H9 (cell line): Measurements from ENCODE around the gene DSTN. TPM values are rescaled to one million over a fixed set of nuclear protein-coding genes. Genes with fewer than 3 reads are reported as not detected.

Experiments used
- DNase-seq: peaks from one replicate; pipeline ENCODE4 v3.0.0-alpha.2; 2017
- H2AFZ ChIP-seq: one replicate; pipeline ENCODE4 v1.6.1; 2013; ENCODE audit warnings: mild to moderate bottlenecking, low read length, control low read depth, moderate library complexity
- H2AK5ac ChIP-seq: 2 replicates; pipeline ENCODE4 v1.6.1; 2013; ENCODE audit warnings: low read length, control low read depth, mixed read lengths; ENCODE audit not compliant: insufficient read length
- H2BK120ac ChIP-seq: one replicate; pipeline ENCODE4 v1.6.1; 2013; ENCODE audit warnings: low read depth, mild to moderate bottlenecking, low read length, control low read depth, inconsistent platforms; ENCODE audit not compliant: poor library complexity, severe bottlenecking
- H2BK12ac ChIP-seq: 2 replicates; pipeline ENCODE4 v1.6.1; 2013; ENCODE audit warnings: low read length, control low read depth, mixed read lengths, low read depth; ENCODE audit not compliant: insufficient read length
- H2BK15ac ChIP-seq: 2 replicates; pipeline ENCODE4 v1.6.1; 2013; ENCODE audit warnings: low read depth, low read length, control low read depth
- H2BK20ac ChIP-seq: one replicate; pipeline ENCODE4 v1.6.1; 2013; ENCODE audit warnings: low read depth, mild to moderate bottlenecking, low read length, control low read depth, inconsistent platforms; ENCODE audit not compliant: poor library complexity, severe bottlenecking
- H2BK5ac ChIP-seq: 2 replicates; pipeline ENCODE4 v1.6.1; 2013; ENCODE audit warnings: low read length, control low read depth, mixed read lengths; ENCODE audit not compliant: insufficient read length
- H3K14ac ChIP-seq: 2 replicates; pipeline ENCODE4 v1.6.1; 2013; ENCODE audit warnings: low read length, control low read depth; ENCODE audit not compliant: insufficient read depth
- H3K18ac ChIP-seq: 2 replicates; pipeline ENCODE4 v1.6.1; 2013; ENCODE audit warnings: low read depth, mild to moderate bottlenecking, mixed read lengths, low read length, control low read depth; ENCODE audit not compliant: insufficient read length
- H3K23ac ChIP-seq: 2 replicates; pipeline ENCODE4 v1.6.1; 2013; ENCODE audit warnings: low read length, control low read depth, mixed read lengths, low read depth; ENCODE audit not compliant: insufficient read length
- H3K23me2 ChIP-seq: 2 replicates; pipeline ENCODE4 v1.6.1; 2013; ENCODE audit warnings: low read depth, mild to moderate bottlenecking, mixed read lengths, low read length, control low read depth; ENCODE audit not compliant: insufficient read length, poor library complexity, severe bottlenecking
- H3K27ac ChIP-seq: 2 replicates; pipeline ENCODE4 v1.5.1; 2013; ENCODE audit warnings: low read length, control low read depth, mixed read lengths, low read depth; ENCODE audit not compliant: insufficient read length
- H3K27me3 ChIP-seq: 2 replicates; pipeline ENCODE4 v1.6.1; 2013; ENCODE audit warnings: low read length, control low read depth, inconsistent platforms; ENCODE audit not compliant: insufficient read depth
- H3K4ac ChIP-seq: 2 replicates; pipeline ENCODE4 v1.6.1; 2013; ENCODE audit warnings: low read depth, mild to moderate bottlenecking, control low read depth, inconsistent platforms, low read length, moderate library complexity
- H3K4me1 ChIP-seq: 2 replicates; pipeline ENCODE4 v1.6.1; 2013; ENCODE audit warnings: low read length, control low read depth, inconsistent platforms; ENCODE audit not compliant: insufficient read depth
- H3K4me2 ChIP-seq: 2 replicates; pipeline ENCODE4 v1.6.1; 2013; ENCODE audit warnings: low read length, control low read depth, mixed read lengths; ENCODE audit not compliant: insufficient read length, insufficient read depth
- H3K56ac ChIP-seq: 2 replicates; pipeline ENCODE4 v1.6.1; 2013; ENCODE audit warnings: low read depth, mild to moderate bottlenecking, mixed read lengths, low read length, control low read depth; ENCODE audit not compliant: insufficient read length
- H3K79me1 ChIP-seq: 2 replicates; pipeline ENCODE4 v1.6.1; 2013; ENCODE audit warnings: low read depth, mild to moderate bottlenecking, moderate library complexity, low read length, control low read depth, inconsistent platforms; ENCODE audit not compliant: insufficient read depth, poor library complexity, severe bottlenecking
- H3K79me2 ChIP-seq: 2 replicates; pipeline ENCODE4 v1.6.1; 2013; ENCODE audit warnings: low read length, control low read depth, inconsistent platforms; ENCODE audit not compliant: insufficient read depth
- H3K9ac ChIP-seq: 2 replicates; pipeline ENCODE4 v1.6.1; 2013; ENCODE audit warnings: low read length, control low read depth, mixed read lengths; ENCODE audit not compliant: insufficient read length; ENCODE audit errors: extremely low read depth
- H3K9me3 ChIP-seq: one replicate; pipeline ENCODE4 v1.6.1; 2013; ENCODE audit warnings: low read depth, low read length, inconsistent platforms; ENCODE audit not compliant: control insufficient read depth
- H3T11ph ChIP-seq: one replicate; pipeline ENCODE4 v1.6.1; 2013; ENCODE audit warnings: mild to moderate bottlenecking, low read length, control low read depth, inconsistent platforms
- H4K20me1 ChIP-seq: one replicate; pipeline ENCODE4 v1.6.1; 2013; ENCODE audit not compliant: control insufficient read depth, insufficient read length, insufficient read depth
- H4K5ac ChIP-seq: 2 replicates; pipeline ENCODE4 v1.6.1; 2013; ENCODE audit warnings: low read depth, mild to moderate bottlenecking, mixed read lengths, low read length, control low read depth; ENCODE audit not compliant: insufficient read length
- H4K8ac ChIP-seq: replicated peaks from 2 replicates; pipeline ENCODE4 v1.6.1; 2013; ENCODE audit warnings: low read length, control low read depth, mixed read lengths, low read depth; ENCODE audit not compliant: insufficient read length
- H4K91ac ChIP-seq: 2 replicates; pipeline ENCODE4 v1.6.1; 2013; ENCODE audit warnings: low read depth, mild to moderate bottlenecking, moderate library complexity, mixed read lengths, low read length, control low read depth; ENCODE audit not compliant: insufficient read length
- H3K27ac Mint-ChIP-seq, 3 experiments: 2 replicates in 2 of 3; 3 replicates in 1 of 3; pipeline ENCODE4 v1.8.0; 2020 to 2021; ENCODE audit warnings: mixed read lengths in 3 of 3, mild to moderate bottlenecking in 1 of 3, moderate library complexity in 1 of 3
- H3K27me3 Mint-ChIP-seq: 2 replicates; pipeline ENCODE4 v1.8.0; 2021; ENCODE audit warnings: low read depth, mild to moderate bottlenecking, moderate library complexity, mixed read lengths
- H3K36me3 Mint-ChIP-seq, 3 experiments: 2 replicates in 2 of 3; 3 replicates in 1 of 3; pipeline ENCODE4 v1.8.0; 2020 to 2021; ENCODE audit warnings: low read depth in 3 of 3, mixed read lengths in 3 of 3; ENCODE audit not compliant: insufficient read depth in 1 of 3
- H3K4me1 Mint-ChIP-seq, 2 experiments: 2 replicates each; pipeline ENCODE4 v1.8.0; 2020; ENCODE audit warnings: mixed read lengths in 2 of 2
- H3K4me3 Mint-ChIP-seq, 2 experiments: 2 replicates in 1 of 2; 3 replicates in 1 of 2; pipeline ENCODE4 v1.8.0; 2020 to 2021; ENCODE audit warnings: mild to moderate bottlenecking in 2 of 2, mixed read lengths in 2 of 2, moderate library complexity in 1 of 2
- H3K9me3 Mint-ChIP-seq, 2 experiments: 2 replicates in 1 of 2; 3 replicates in 1 of 2; pipeline ENCODE4 v1.8.0; 2020; ENCODE audit warnings: mild to moderate bottlenecking in 2 of 2, mixed read lengths in 2 of 2, moderate library complexity in 1 of 2
- CTCF ChIP-seq: fragments of 200-600 bp; sonication (generic); conservative IDR thresholded peaks from 3 replicates; pipeline ENCODE4 v1.8.0; 2021; ENCODE audit warnings: antibody characterized with exemption, mild to moderate bottlenecking
- WGBS: extraction: QIAGEN DNeasy Blood & Tissue Kit; methylation state at CpG from one replicate; pipeline ENCODE4 v1.1.7; 2013; ENCODE audit warnings: missing lambda C conversion rate, low lambda C conversion rate, mixed read lengths; ENCODE audit not compliant: insufficient read length; ENCODE audit errors: extremely low coverage; 5-methylcytosine and 5-hydroxymethylcytosine counted together
- total RNA-seq: library from RNA; stranded (reverse); gene quantifications from 2 replicates; pipeline ENCODE4 v1.2.1, GENCODE V29; 2021

The DSTN gene
- total RNA-seq, 1 experiment from 2014 or later: 145 TPM

DNA sequence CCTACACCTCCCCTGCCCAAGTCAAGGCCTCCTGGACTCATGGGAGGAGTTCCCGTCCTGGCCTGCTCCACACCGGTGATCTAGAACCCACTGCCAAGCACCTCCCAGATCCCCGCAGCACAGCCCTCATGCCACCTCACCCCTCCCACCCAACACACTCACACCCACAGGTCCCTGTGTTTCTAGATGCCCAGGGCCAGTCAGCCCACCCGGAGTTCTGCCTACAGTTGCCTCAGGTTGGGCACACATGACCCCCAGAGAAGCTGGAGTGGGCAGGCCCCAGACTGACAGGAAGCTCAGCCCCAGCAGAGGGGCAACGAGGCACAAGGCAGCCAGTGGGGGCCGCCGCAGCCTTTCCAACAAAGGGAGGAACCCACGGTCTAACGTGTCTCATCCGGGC, 82.5 kb downstream of the DSTN start:
- H3K18ac ChIP-seq: no peak overlapping the region
- H3K4ac ChIP-seq: no peak overlapping the region
- no peak overlapping the region for H3T11ph ChIP-seq
- H2BK120ac ChIP-seq: no peak overlapping the region
- WGBS: no CpG with 5 or more reads among the region's 10 CpGs
- Mint-ChIP-seq H3K27ac (peak overlapping the region in 2 of 3 experiments; percentile 61 to 69; a peak in 3 of 7 replicates), H3K4me3 (no peak overlapping the region), H3K36me3 (peaks cover 16 to 20% (median 18%) of the 10 kb centered on the region in 3 experiments; a peak in 6 of 7 replicates), H3K27me3 (no peaks in the 10 kb centered on the region), H3K9me3 (no peaks in the 10 kb centered on the region), H3K4me1 (peaks cover 53 to 58% of the 10 kb centered on the region in 2 experiments)
- H3K14ac ChIP-seq: no peak overlapping the region
- H4K8ac ChIP-seq: no peak overlapping the region
- H4K91ac ChIP-seq: no peak overlapping the region
- H3K27ac ChIP-seq: no peak overlapping the region
- H4K5ac ChIP-seq: no peak overlapping the region
- no peak overlapping the region for H3K56ac ChIP-seq
- H3K79me2 ChIP-seq: peaks cover 21% of the 10 kb centered on the region; the same call in 1 of the 2 replicates
- H3K23ac ChIP-seq: no peak overlapping the region
- no peak for TF ChIP-seq CTCF
- no peak for DNase-seq
- no peak overlapping the region for H2BK5ac ChIP-seq
- no peak overlapping the region for H2BK12ac ChIP-seq
- no peaks in the 10 kb centered on the region for H3K27me3 ChIP-seq
- no peak overlapping the region for H3K9ac ChIP-seq
- H3K23me2 ChIP-seq: no peaks in the 10 kb centered on the region
- H2BK15ac ChIP-seq: no peak overlapping the region
- H2BK20ac ChIP-seq: no peak overlapping the region
- peaks cover 4% of the 10 kb centered on the region for H3K79me1 ChIP-seq
- H3K9me3 ChIP-seq: no peaks in the 10 kb centered on the region
- peaks cover 2% of the 10 kb centered on the region; the same call in 1 of the 2 replicates for H3K4me1 ChIP-seq
- H4K20me1 ChIP-seq: no peaks in the 10 kb centered on the region
- no peak overlapping the region for H2AFZ ChIP-seq
- no peak overlapping the region for H3K4me2 ChIP-seq
- H2AK5ac ChIP-seq: no peak overlapping the region
